H9 (cell line): ENCODE measurements around the gene GPC3. TPM values are rescaled to one million over a fixed set of nuclear protein-coding genes. Genes with fewer than 3 reads are reported as not detected.

Experiments
- DNase-seq: peaks from one replicate; pipeline ENCODE4 v3.0.0-alpha.2; 2017
- H2AFZ ChIP-seq: one replicate; pipeline ENCODE4 v1.6.1; 2013; ENCODE audit warnings: mild to moderate bottlenecking, low read length, control low read depth, moderate library complexity
- H2AK5ac ChIP-seq: 2 replicates; pipeline ENCODE4 v1.6.1; 2013; ENCODE audit warnings: low read length, control low read depth, mixed read lengths; ENCODE audit not compliant: insufficient read length
- H2BK120ac ChIP-seq: one replicate; pipeline ENCODE4 v1.6.1; 2013; ENCODE audit warnings: low read depth, mild to moderate bottlenecking, low read length, control low read depth, inconsistent platforms; ENCODE audit not compliant: poor library complexity, severe bottlenecking
- H2BK12ac ChIP-seq: 2 replicates; pipeline ENCODE4 v1.6.1; 2013; ENCODE audit warnings: low read length, control low read depth, mixed read lengths, low read depth; ENCODE audit not compliant: insufficient read length
- H2BK15ac ChIP-seq: 2 replicates; pipeline ENCODE4 v1.6.1; 2013; ENCODE audit warnings: low read depth, low read length, control low read depth
- H2BK20ac ChIP-seq: one replicate; pipeline ENCODE4 v1.6.1; 2013; ENCODE audit warnings: low read depth, mild to moderate bottlenecking, low read length, control low read depth, inconsistent platforms; ENCODE audit not compliant: poor library complexity, severe bottlenecking
- H2BK5ac ChIP-seq: 2 replicates; pipeline ENCODE4 v1.6.1; 2013; ENCODE audit warnings: low read length, control low read depth, mixed read lengths; ENCODE audit not compliant: insufficient read length
- H3K14ac ChIP-seq: 2 replicates; pipeline ENCODE4 v1.6.1; 2013; ENCODE audit warnings: low read length, control low read depth; ENCODE audit not compliant: insufficient read depth
- H3K18ac ChIP-seq: 2 replicates; pipeline ENCODE4 v1.6.1; 2013; ENCODE audit warnings: low read depth, mild to moderate bottlenecking, mixed read lengths, low read length, control low read depth; ENCODE audit not compliant: insufficient read length
- H3K23ac ChIP-seq: 2 replicates; pipeline ENCODE4 v1.6.1; 2013; ENCODE audit warnings: low read length, control low read depth, mixed read lengths, low read depth; ENCODE audit not compliant: insufficient read length
- H3K23me2 ChIP-seq: 2 replicates; pipeline ENCODE4 v1.6.1; 2013; ENCODE audit warnings: low read depth, mild to moderate bottlenecking, mixed read lengths, low read length, control low read depth; ENCODE audit not compliant: insufficient read length, poor library complexity, severe bottlenecking
- H3K27ac ChIP-seq: 2 replicates; pipeline ENCODE4 v1.5.1; 2013; ENCODE audit warnings: low read length, control low read depth, mixed read lengths, low read depth; ENCODE audit not compliant: insufficient read length
- H3K27me3 ChIP-seq: 2 replicates; pipeline ENCODE4 v1.6.1; 2013; ENCODE audit warnings: low read length, control low read depth, inconsistent platforms; ENCODE audit not compliant: insufficient read depth
- H3K4ac ChIP-seq: 2 replicates; pipeline ENCODE4 v1.6.1; 2013; ENCODE audit warnings: low read depth, mild to moderate bottlenecking, control low read depth, inconsistent platforms, low read length, moderate library complexity
- H3K4me1 ChIP-seq: 2 replicates; pipeline ENCODE4 v1.6.1; 2013; ENCODE audit warnings: low read length, control low read depth, inconsistent platforms; ENCODE audit not compliant: insufficient read depth
- H3K4me2 ChIP-seq: 2 replicates; pipeline ENCODE4 v1.6.1; 2013; ENCODE audit warnings: low read length, control low read depth, mixed read lengths; ENCODE audit not compliant: insufficient read length, insufficient read depth
- H3K56ac ChIP-seq: 2 replicates; pipeline ENCODE4 v1.6.1; 2013; ENCODE audit warnings: low read depth, mild to moderate bottlenecking, mixed read lengths, low read length, control low read depth; ENCODE audit not compliant: insufficient read length
- H3K79me1 ChIP-seq: 2 replicates; pipeline ENCODE4 v1.6.1; 2013; ENCODE audit warnings: low read depth, mild to moderate bottlenecking, moderate library complexity, low read length, control low read depth, inconsistent platforms; ENCODE audit not compliant: insufficient read depth, poor library complexity, severe bottlenecking
- H3K79me2 ChIP-seq: 2 replicates; pipeline ENCODE4 v1.6.1; 2013; ENCODE audit warnings: low read length, control low read depth, inconsistent platforms; ENCODE audit not compliant: insufficient read depth
- H3K9ac ChIP-seq: 2 replicates; pipeline ENCODE4 v1.6.1; 2013; ENCODE audit warnings: low read length, control low read depth, mixed read lengths; ENCODE audit not compliant: insufficient read length; ENCODE audit errors: extremely low read depth
- H3K9me3 ChIP-seq: one replicate; pipeline ENCODE4 v1.6.1; 2013; ENCODE audit warnings: low read depth, low read length, inconsistent platforms; ENCODE audit not compliant: control insufficient read depth
- H3T11ph ChIP-seq: one replicate; pipeline ENCODE4 v1.6.1; 2013; ENCODE audit warnings: mild to moderate bottlenecking, low read length, control low read depth, inconsistent platforms
- H4K20me1 ChIP-seq: one replicate; pipeline ENCODE4 v1.6.1; 2013; ENCODE audit not compliant: control insufficient read depth, insufficient read length, insufficient read depth
- H4K5ac ChIP-seq: 2 replicates; pipeline ENCODE4 v1.6.1; 2013; ENCODE audit warnings: low read depth, mild to moderate bottlenecking, mixed read lengths, low read length, control low read depth; ENCODE audit not compliant: insufficient read length
- H4K8ac ChIP-seq: replicated peaks from 2 replicates; pipeline ENCODE4 v1.6.1; 2013; ENCODE audit warnings: low read length, control low read depth, mixed read lengths, low read depth; ENCODE audit not compliant: insufficient read length
- H4K91ac ChIP-seq: 2 replicates; pipeline ENCODE4 v1.6.1; 2013; ENCODE audit warnings: low read depth, mild to moderate bottlenecking, moderate library complexity, mixed read lengths, low read length, control low read depth; ENCODE audit not compliant: insufficient read length
- H3K27ac Mint-ChIP-seq, 3 experiments: 2 replicates in 2 of 3; 3 replicates in 1 of 3; pipeline ENCODE4 v1.8.0; 2020 to 2021; ENCODE audit warnings: mixed read lengths in 3 of 3, mild to moderate bottlenecking in 1 of 3, moderate library complexity in 1 of 3
- H3K27me3 Mint-ChIP-seq: 2 replicates; pipeline ENCODE4 v1.8.0; 2021; ENCODE audit warnings: low read depth, mild to moderate bottlenecking, moderate library complexity, mixed read lengths
- H3K36me3 Mint-ChIP-seq, 3 experiments: 2 replicates in 2 of 3; 3 replicates in 1 of 3; pipeline ENCODE4 v1.8.0; 2020 to 2021; ENCODE audit warnings: low read depth in 3 of 3, mixed read lengths in 3 of 3; ENCODE audit not compliant: insufficient read depth in 1 of 3
- H3K4me1 Mint-ChIP-seq, 2 experiments: 2 replicates each; pipeline ENCODE4 v1.8.0; 2020; ENCODE audit warnings: mixed read lengths in 2 of 2
- H3K4me3 Mint-ChIP-seq, 2 experiments: 2 replicates in 1 of 2; 3 replicates in 1 of 2; pipeline ENCODE4 v1.8.0; 2020 to 2021; ENCODE audit warnings: mild to moderate bottlenecking in 2 of 2, mixed read lengths in 2 of 2, moderate library complexity in 1 of 2
- H3K9me3 Mint-ChIP-seq, 2 experiments: 2 replicates in 1 of 2; 3 replicates in 1 of 2; pipeline ENCODE4 v1.8.0; 2020; ENCODE audit warnings: mild to moderate bottlenecking in 2 of 2, mixed read lengths in 2 of 2, moderate library complexity in 1 of 2
- CTCF ChIP-seq: fragments of 200-600 bp; sonication (generic); conservative IDR thresholded peaks from 3 replicates; pipeline ENCODE4 v1.8.0; 2021; ENCODE audit warnings: antibody characterized with exemption, mild to moderate bottlenecking
- WGBS: extraction: QIAGEN DNeasy Blood & Tissue Kit; methylation state at CpG from one replicate; pipeline ENCODE4 v1.1.7; 2013; ENCODE audit warnings: missing lambda C conversion rate, low lambda C conversion rate, mixed read lengths; ENCODE audit not compliant: insufficient read length; ENCODE audit errors: extremely low coverage; 5-methylcytosine and 5-hydroxymethylcytosine counted together
- total RNA-seq: library from RNA; stranded (reverse); gene quantifications from 2 replicates; pipeline ENCODE4 v1.2.1, GENCODE V29; 2021

The GPC3 gene
- total RNA-seq, 1 experiment from 2014 or later = 108 TPM

- no peak overlapping the region for H4K91ac ChIP-seq
- no peak overlapping the region for H3K4ac ChIP-seq
- H3K79me1 ChIP-seq = no peaks in the 10 kb centered on the region
- no peak overlapping the region for H3K23ac ChIP-seq
- no peaks in the 10 kb centered on the region for H3K9me3 ChIP-seq
- H2BK15ac ChIP-seq = no peak overlapping the region
- no peak overlapping the region for H2AFZ ChIP-seq
- H2AK5ac ChIP-seq = no peak overlapping the region
- H3K9ac ChIP-seq = no peak overlapping the region
- no peaks in the 10 kb centered on the region for H3K27me3 ChIP-seq
- H3K18ac ChIP-seq = no peak overlapping the region
- H3T11ph ChIP-seq = no peak overlapping the region
- H3K4me2 ChIP-seq = no peak overlapping the region
- no peak overlapping the region for H2BK12ac ChIP-seq
- no peak overlapping the region for H4K5ac ChIP-seq
- H3K23me2 ChIP-seq = no peaks in the 10 kb centered on the region
- TF ChIP-seq CTCF = no peak
- no peak overlapping the region for H2BK120ac ChIP-seq
- H2BK20ac ChIP-seq = no peak overlapping the region
- H3K36me3 Mint-ChIP-seq = no peaks in the 10 kb centered on the region
- no peak overlapping the region for H3K27ac Mint-ChIP-seq
- H3K56ac ChIP-seq = no peak overlapping the region
- H3K79me2 ChIP-seq = no peaks in the 10 kb centered on the region
- H4K20me1 ChIP-seq = no peaks in the 10 kb centered on the region
- peaks cover 5% of the 10 kb centered on the region for H3K27me3 Mint-ChIP-seq
- no peak overlapping the region for H3K4me3 Mint-ChIP-seq
- H3K27ac ChIP-seq = no peak overlapping the region
- H3K14ac ChIP-seq = no peak overlapping the region
- no peak overlapping the region for H4K8ac ChIP-seq
- H3K9me3 Mint-ChIP-seq = no peaks in the 10 kb centered on the region
- no peaks in the 10 kb centered on the region; the same call in 1 of the 2 replicates for H3K4me1 ChIP-seq
- no CpG with 5 or more reads among the region's 2 CpGs for WGBS
- H3K4me1 Mint-ChIP-seq = peaks cover 8 to 13% of the 10 kb centered on the region in 2 experiments
- no peak overlapping the region for H2BK5ac ChIP-seq
- DNase-seq = no peak
These were observed 9.2 kb upstream of the GPC3 start for GRCh38 chrX:133994576-133994975.
